HL-60/S4 treated with phorbol 12-myristate 13-acetate at 8.2 ng/mL for 4 days and 3 days (cell line): ENCODE data around the gene TOMM7.

ENCODE experiments used
- in situ Hi-C: fragments of 300-500 bp; cut with MboI; formaldehyde crosslinking; loops from 2 replicates; pipeline ENCODE4 v1.15.0; 2022; ENCODE audit warnings: low sequenced_read_pairs

Gene TOMM7

DNA sequence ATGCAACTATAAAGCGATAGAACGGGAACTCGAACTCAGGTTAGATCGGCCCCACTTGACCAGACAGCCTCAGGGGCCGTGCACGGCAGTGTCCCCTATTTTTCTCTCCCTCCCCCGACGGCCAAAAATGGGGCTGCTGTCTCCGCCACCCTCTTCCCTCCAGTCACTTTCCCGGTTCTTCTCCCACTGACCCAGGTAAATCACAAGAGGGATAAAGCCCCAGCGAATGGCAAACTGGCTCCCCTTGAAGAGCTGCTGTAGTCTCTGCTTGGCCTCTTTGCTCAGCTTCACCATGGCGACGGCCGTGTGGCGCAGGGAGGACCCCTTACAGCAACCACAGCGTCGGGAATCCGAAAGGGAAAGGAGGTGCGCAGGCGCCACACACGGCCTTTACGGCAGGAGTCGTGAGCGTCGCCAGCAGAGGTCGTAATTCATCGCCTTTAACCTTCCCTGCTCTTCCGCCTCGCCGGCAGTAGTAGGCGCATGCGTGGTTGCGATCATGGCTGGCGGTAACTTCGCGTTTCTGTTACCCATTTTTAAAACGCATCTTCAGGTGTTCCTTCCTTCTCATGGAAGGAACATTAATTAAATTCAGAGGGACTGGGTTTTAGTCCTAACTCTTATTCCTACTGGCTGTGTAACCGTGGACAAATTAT lies at the start of gene TOMM7:
TSS of gene TOMM7 (minus strand) at position 364 of the 656 bp plus-strand sequence. CDS start at position 294, 70 bp downstream.
- in situ Hi-C loops: no loop called here

DNA sequence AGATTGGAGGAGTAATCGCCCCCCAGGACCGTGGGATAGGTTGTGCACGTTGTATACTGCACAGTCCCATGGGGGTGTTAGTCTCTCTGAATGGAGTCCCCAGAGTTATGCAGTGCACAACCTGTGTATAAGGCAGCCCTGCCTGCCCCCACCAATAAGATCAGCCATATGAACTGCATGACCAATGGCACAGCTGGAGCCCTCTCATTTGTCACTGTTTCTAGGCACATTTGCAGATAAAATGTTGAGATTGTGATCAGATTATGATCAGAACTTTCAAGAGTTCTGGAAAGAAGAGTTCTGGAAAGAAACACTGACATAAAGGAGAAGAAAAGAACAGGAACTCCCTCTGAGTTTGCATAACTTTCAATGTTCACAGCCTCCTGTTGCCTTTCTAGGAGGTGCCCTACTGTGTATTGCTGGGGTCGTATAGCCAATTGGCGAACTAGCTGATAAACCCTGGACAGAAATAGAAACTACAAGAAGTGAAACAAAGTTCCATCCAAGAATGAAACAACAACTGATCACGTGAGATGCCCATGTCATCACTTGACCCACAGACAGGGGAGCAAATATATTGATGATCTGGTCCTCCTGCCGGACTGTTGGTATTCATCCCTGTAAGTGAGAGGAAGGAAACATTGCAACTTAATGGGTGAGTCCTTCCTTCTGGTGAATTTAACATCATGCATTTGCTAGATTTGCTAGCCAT lies 49.6 kb upstream of the TOMM7 start:
- in situ Hi-C loops: no loop called here

DNA sequence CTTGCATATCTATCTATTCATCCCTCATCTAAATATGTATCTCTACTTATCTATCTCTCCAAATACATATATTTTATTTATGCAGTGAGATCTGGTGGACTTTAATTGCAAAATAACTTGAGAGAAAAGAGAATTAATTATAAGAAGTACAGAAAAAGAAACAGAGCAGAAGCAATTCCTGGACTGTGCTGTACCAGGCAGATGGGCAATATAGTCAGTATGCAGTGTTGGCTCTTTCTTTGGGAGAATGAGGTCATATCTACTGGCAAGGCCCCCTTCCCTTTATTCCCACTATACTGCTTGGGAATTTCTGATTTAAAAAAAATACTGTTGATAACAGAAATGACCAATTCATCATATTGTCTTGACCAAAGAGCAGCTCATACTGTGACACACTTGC lies 49.0 kb upstream of the TOMM7 start:
- in situ Hi-C loops: no loop called here

DNA sequence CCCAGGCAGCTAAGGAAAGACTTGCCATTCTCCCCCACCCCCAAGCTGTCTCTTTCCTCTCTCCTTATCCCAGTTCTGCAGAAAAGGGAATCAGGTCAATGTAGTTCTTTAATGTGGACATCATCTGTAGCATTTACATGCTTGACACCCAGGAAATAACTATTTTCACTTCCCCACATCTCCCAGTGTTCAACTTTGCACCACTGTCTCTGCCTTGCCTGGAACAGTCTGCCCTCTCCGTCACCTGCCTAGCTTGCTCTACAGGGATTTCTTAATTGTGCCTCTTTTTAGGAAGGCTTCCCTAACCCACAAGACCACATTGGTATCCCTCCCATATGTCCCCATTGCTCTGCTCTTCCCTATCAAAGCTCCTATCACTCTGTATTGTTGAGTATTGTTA lies 45.9 kb upstream of the TOMM7 start:
- in situ Hi-C loops: no loop called here

DNA sequence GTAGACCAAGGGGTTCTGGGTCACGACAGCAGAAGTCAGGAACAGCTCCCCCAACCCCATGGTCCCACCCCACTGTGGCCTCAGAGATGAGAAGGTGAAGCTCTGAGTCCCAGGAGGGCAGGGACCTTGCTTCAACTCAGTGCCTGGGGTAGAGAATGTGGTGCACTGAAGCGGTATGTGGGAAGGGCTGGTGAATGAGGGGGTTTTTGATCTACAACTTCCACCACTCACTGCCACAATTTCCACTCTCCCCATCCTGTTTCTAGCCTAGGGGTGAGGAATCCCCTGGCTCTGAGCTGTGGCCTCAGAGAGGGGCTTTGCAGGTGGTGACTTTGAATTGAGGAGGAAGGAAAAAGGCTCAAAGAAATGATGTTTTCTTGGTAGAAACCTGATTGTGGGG lies 44.9 kb upstream of the TOMM7 start:
- in situ Hi-C loops: no loop called here

DNA sequence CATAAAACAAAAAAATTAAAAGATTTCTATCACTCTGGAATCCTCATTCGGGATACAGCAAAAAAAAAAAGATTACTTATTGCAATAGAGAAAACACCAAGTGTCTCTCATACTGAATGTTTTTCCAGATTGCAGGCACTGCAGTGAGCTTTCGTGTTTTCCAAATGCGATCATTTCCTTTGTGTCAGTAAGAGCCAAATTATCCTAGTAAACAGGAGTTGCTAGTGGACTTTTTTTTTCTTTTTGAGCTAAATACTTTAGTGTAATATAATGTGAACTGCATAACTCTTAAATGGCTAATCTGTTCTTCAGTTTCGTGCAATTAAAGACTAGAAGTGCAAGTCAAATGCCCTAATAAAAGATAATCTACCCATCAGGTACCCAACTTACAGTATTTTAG lies 44.4 kb upstream of the TOMM7 start:
- in situ Hi-C loops: no loop called here

DNA sequence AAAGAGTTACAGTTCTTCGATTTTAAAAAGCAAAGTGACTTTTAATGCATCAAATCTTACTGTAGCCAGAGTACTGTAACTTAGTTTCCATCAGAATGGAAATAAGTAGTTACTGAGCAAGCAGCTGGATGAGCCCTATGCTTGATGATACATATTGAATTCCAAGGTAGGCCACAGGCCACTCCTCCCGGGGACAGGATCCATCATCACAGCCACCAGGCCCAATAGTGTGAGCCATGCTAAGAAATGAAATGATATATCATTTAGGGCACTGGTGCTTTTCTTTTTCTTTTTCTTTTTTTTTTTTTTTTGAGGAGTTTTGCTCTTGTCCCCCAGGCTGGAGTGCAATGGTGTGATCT lies 42.9 kb upstream of the TOMM7 start:
- in situ Hi-C loops: no loop called here

DNA sequence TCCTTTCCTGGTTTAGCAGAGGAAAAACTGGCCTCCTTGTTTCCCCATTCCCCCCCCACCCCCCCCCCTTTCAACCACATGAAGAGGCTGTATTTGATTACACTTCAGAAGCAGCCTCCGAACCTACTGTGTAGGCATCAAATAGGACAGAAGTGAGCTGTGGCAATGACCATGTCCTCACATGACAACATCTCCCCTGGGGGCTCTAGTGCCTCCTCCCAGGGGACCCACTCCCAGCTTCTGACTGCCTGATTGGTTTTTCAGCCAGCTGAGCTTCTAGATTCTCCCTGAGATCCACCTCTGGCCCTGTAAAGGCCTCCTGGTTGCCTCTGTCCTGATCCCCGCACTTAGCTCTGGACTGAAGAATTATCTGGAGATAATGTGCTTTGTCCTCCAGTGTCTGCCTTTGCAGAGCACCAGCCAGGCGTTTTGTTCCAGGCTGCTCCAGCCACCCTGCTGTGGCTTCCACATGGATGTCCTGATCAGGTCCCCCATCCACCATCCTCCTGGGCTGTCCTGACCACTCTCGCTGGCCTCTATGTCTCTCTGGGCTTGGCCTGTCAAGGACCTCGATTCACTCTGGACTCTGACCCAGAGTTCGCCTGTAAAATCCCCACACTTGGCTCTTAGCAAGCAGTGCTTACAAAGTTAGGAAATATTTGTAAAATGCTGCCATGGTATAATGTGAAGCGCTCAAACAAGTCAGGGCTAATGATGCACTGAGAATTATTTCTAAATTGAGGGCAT lies 42.4 kb upstream of the TOMM7 start:
- in situ Hi-C loops: no loop called here

DNA sequence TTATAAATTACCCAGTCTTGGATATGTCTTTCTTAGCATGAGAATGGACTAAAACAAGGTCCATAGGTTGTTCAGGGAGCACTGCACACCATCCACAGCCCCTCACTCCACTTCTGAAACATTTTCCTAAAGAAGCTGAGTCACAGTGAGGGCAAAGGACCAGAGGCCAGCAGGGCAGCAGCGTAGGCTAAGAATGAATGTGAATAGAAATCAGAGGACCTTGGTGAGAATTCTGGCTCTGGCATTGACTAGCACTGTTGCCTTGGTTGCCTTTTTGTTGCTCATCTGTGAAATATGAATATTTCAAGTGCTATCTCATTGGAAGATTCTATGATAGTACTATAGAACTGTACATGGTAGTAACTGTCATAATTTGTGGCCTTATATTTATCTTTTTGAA lies 41.7 kb upstream of the TOMM7 start:
- in situ Hi-C loops: no loop called here

DNA sequence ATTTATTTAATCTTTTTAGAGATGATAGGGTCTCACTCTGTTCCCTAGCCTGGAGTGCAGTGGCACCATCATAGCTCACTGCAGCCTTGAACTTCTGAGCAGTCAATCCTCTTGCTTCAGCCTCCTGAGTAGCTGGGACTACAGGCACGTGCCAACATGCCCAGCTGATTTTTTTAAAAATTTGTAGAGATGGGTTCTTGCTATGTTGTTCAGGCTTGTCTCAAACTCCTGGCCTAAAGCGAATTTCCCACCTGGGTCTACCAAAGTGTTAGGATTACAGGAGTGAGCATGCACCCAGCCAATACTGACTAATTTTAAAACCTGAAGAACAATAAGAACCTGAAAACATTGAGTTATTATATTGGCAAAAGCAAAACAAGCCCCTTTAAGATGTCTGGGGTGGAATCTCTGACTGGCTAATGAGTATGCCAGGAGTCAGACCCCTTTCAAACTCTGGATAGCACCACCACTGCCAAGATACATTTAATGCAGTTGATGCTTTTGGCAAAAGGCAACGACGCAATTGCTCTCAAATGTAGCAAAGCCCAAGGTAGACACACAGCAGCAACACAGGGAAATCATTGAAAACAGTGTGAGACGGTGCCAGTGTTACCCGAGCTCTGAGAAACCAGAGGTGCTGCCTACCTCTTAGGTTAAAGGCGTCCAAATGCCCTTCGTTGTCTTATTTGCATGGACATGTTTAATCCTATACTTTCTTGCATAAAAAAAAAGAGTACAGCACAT lies 40.7 kb upstream of the TOMM7 start:
- in situ Hi-C loops: no loop called here

DNA sequence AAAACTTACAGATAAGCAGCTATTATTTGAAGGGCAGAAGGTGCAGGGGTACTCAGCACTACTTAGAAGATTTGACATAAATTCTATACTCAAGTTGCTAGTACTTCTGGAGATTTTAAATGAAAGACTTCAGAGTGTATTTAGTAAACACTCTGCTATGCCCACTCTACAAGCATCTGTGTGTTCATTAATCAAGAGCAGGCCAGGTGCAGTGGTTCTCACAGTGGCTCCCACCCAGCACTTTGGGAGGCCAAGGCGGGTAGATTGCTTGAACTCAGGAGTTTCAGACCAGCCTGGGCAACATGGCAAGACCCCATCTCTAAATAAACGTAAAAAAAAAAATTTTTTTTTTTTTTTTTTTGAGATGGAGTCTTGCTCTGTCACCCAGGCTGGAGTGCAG lies 38.9 kb upstream of the TOMM7 start:
- in situ Hi-C loops: no loop called here

DNA sequence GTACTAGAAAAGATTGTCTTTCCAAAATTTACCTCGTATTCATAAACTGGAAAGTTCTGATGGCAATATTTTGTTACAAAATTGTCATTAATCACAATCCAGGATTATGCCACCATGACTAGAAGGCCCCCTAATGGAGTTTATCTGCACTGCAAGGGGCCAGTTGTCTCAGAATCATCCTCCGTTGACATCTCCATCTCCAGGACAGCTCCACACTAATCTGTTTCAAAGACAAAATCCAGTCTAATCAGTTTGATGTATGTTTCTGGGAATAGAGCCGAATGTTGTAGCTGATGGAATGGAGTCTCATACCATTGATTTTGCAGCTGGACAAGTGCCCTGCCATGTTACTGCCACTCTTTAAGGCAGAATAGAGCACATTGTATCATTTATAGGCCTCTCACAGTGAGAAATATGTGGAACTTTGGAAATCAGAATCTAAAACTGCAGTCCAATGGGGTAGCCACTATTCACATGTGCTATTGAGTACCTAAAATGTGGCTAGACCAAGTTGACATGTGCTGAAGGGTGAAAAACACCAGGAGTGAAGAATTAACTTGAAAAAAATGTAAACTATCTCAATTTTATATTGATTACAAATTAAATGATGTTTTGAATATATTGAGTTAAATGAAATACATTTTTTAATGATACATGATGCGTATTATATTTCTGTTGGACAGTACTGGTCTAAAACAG lies 38.3 kb upstream of the TOMM7 start:
- in situ Hi-C loops: no loop called here

DNA sequence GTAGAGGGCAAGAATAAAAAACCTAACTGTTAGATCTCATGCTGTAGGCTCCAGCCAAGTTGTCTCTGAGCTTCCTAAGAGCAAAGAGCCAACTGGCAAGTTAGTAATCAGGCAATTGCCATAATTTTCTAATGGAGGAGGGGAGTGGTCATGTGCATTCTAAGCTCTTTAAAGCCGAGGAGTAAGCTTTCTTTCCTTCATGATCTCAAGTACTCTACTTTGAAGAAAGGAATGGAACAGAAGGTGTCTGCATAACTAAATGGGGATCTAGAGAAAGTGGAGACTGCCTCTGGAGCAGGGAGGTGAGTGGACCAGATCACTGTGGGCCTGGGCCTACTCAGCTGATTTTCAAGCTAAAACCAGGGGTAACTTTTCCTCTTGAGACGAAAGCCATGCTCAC lies 37.7 kb upstream of the TOMM7 start:
- in situ Hi-C loops: no loop called here

DNA sequence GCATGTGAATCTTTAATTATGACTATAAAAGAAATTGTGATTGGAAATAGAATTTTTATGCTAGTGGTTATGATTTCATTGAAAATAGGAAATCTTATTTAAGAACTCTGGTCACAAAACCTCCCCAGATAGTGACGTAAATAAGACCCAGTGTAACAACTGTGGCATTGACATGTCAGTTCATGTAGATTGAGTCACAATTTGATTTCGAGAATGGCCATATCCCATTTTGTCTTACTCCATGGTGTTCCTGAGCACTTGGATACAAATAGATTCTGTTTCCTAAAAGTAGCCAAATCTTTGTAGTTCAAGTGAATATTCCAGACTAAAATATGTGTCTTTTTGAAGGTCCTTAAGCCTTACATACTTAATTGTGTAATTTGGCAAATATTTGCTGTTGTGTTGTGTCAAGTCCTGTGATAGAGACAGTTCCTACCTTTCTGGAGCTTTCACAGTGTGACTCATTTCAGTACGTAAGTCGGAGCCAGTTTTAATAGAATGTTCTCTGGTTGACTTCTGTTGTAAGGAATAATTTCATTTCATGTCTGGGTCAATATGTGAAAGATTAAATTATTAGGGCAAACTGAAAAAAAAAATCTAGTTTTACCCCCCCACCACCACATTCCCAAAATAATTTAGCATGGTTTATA lies 37.1 kb upstream of the TOMM7 start:
- in situ Hi-C loops: no loop called here

DNA sequence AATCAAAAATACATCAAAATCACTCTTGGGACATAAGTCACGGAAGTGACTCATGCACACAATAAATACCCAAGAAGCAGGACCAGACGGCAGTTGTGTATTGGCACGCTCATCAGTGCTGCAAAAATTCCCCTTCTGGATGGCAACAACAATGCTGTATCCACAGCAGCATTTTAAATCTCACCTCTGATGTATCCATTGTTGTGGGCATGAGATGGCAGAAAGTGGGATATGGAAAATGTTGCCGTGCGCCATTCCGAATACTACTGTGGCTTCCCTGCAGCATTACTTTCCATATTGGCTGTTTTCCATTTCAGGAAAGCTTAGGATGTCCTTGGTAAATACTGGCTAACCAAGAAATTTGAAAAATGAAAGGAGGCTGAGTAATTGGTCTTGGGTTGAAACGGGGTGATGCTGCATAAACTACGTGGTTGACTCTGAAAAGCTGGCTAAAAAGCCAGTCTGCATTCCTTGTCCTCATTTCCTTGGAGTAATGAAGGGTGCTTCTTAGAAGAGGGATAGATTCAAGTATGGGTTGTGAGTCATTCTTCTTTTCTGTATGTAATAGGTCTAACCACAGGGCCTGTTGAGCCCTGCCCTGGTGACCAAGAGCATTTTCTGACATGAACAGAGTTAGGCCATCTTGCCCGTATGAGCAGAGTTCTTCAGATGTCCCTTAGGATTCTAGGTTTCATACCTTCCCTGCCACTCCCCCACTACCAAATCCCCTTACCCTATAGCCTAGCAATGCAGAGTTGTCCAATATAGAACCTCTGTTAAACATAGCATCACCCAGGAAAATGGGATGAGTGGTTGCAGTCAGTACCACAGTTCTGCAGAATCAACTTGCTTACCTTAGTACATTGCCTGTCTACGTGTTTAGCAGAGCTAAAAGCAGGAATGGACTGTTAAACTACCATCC lies 36.3 kb upstream of the TOMM7 start:
- in situ Hi-C loops: no loop called here

DNA sequence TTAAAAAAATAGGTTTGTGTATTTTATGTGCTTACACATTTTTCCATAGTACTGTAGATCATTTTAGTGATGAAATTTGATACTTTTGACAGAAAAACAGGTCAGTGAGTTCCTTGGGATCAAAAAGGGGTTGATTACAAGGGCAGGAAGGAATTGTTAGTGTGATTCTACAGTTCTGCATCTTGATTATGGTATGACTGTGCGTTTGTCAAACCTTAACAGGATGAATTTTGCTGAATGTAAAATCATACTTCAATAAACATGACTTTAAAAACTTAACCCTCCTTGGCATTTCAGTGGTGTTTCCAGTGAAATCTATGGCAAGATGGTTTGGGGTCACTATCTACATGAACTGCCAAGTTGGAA lies 35.6 kb upstream of the TOMM7 start:
- in situ Hi-C loops: no loop called here

DNA sequence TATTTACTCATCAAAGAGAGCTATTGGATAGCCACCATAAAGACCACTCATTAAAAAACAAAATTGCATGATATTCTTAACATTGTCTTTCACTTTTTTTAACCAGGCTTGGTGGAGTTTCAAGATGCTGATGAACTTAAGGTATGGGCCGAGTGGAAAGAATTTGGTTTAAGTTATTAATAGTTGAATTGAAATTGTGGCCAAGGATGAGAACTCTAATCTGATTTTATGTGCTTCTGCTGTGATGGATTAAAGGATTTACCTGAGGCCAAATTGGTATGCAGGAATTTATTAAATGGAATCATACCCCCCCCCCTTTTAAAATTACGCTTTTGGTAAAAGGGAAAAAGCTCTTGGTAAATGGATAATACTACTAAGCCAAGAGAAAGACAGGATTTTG lies 33.8 kb upstream of the TOMM7 start:
- in situ Hi-C loops: no loop called here

DNA sequence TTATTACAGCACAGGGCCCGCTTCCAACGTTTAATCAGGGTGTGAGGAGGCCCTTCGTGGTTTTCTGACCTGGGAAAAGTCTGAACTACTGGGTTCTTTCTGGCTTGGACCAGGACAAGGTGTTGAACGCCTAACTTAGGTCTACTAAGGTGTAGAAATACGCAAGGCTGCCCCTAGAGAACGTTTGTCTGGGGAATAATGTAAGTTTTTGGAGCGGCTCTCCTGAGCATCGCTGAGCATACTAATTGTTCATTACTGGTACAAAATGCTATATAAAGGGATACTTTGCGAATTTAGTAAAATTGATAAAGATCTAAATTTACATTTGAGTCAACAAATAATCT lies 32.4 kb upstream of the TOMM7 start:
- in situ Hi-C loops: no loop called here
